Activated CD8-positive, alpha-beta memory T cell treated with anti-CD3 and anti-CD28 coated beads for 4 hours (primary cell): ENCODE results near the gene PCGF1.

ENCODE experiments used
- DNase-seq, 2 donors: peaks; one replicate each; pipeline ENCODE4 v3.0.0-alpha.2; 2020; ENCODE audit warnings: low read depth in 2 of 2

The PCGF1 gene

DNA sequence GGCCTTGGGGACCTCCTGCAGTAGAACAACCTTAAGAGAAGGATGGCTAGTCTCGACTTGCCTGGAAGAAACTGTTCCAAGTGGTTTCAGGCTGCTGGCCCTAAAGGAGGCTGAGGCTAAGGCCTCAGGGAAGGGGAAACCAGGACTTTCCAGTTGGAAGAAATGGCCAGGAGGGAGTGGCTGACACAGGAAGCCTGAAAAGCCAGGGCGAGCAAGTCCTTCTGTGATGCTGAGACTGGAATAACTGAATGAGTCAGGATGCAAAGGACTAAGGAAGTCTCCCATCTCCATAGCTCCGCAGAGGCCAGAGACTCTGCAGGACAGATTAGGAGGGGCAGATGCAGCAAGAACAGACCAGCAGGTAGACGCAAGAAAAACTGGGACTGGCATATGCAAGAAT lies 29.6 kb upstream of the PCGF1 start:
- DNase-seq = no peak

DNA sequence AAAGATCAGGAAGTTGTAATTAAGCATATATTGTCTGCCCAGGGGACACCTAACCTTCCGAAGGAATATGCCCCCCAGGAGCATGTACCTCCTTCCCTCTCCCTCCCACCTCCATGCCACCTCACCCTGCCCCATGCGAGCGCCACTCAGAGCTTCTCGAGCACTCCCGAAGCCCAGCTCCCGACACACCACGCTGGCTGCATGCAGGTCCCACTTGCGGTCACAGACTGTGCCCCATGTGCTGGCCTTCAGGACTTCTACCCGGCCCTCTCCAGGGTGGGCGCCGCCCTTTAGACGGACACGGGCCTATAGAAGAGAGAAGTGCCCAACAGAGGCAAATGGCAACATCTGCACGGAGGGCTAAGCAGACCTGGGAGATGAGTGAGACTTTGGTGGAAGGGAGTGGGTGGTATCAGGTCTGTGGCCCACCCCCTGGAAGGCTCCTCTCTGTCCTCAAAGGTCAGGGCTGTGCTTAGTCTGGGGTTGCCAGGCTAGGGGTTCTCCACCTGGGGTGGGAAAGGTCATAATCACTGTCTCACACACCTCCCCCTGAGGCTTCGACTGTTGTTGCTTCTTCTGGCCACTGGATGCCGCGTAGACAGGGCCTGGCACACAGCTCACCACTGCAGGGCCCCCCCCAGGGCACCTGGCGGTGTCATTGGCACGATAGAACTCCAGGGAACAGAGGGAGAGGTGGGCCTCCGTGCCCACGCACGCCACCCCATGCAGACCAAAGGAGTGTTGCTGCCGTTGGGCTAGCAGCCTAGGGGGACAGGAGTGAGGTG lies 28.9 kb upstream of the PCGF1 start:
- DNase-seq = no peak

DNA sequence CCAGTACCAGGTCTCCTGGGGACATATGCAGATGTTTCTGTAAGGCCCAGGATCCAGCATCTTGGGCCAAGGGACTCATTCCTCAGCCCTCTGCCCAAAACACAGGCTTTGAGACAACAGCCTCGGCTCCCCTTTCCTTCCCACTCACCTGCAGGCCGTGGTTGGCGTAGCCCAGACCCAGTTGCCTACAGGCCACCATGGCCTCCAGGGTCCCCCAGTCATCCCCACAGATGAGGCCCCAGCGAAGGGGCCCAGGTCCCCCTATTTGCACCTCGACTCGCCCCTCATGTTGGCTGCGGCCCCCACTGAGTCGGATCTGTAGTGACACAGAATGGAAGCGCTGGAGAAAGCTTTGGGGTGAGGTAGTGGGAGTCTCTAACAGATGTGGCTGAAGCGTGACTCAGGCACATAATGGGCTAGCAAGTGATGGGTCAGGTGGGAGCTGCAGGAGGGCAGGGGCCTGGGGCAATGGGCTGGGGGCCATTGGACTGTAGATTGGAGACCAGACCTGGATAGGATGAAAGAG lies 28.0 kb upstream of the PCGF1 start:
- DNase-seq = no peak

- DNase-seq = no peak
Observed at GRCh38 chr2:74534411-74534810, 26.9 kb upstream of the PCGF1 start.

GRCh38 chr2:74533464-74533863 lies 26.0 kb upstream of the PCGF1 start:
- no peak for DNase-seq

GRCh38 chr2:74532222-74532621 lies 24.7 kb upstream of the PCGF1 start:
- DNase-seq = no peak

DNA sequence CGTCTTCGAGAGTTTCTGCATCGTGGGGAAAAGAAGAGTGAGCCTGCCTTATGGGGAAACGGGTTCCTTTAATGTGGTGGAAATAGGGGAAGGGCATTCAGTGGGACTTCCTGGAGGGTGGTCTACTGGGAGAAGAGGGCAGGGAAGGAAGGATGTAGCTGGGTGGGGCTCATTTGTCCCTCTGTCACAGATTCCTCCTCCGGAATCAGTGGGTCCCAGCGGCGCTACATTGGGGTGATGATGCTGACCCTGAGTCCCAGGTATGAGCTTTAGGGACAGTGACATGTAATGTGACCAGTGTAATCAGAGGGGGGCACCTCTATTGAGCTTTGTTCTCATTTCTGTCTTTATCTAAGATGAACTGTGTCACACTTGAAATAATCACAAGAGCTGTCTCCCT lies 24.2 kb upstream of the PCGF1 start:
- DNase-seq = no peak

DNA sequence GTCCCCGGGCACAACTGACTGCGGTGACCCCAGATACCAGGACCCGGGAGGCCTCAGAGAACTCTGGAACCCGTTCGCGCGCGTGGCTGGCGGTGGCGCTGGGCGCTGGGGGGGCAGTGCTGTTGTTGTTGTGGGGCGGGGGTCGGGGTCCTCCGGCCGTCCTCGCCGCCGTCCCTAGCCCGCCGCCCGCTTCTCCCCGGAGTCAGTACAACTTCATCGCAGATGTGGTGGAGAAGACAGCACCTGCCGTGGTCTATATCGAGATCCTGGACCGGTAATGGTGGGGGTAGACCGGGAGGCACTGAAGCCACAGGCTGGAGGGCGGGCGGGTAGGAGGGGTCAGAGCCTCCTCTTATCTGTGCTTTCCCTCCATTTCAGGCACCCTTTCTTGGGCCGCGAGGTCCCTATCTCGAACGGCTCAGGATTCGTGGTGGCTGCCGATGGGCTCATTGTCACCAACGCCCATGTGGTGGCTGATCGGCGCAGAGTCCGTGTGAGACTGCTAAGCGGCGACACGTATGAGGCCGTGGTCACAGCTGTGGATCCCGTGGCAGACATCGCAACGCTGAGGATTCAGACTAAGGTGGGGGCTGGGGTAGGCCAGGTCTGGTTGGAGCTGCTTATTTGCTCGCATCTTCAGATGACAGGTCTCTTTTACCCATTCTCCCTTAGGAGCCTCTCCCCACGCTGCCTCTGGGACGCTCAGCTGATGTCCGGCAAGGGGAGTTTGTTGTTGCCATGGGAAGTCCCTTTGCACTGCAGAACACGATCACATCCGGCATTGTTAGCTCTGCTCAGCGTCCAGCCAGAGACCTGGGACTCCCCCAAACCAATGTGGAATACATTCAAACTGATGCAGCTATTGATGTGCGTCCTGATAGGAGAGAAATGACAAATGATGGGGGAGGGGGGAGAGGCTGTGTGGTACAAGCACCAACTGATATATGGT lies 23.0 kb upstream of the PCGF1 start:
- DNase-seq = peak in 1 of 2 donors; percentile 20

DNA sequence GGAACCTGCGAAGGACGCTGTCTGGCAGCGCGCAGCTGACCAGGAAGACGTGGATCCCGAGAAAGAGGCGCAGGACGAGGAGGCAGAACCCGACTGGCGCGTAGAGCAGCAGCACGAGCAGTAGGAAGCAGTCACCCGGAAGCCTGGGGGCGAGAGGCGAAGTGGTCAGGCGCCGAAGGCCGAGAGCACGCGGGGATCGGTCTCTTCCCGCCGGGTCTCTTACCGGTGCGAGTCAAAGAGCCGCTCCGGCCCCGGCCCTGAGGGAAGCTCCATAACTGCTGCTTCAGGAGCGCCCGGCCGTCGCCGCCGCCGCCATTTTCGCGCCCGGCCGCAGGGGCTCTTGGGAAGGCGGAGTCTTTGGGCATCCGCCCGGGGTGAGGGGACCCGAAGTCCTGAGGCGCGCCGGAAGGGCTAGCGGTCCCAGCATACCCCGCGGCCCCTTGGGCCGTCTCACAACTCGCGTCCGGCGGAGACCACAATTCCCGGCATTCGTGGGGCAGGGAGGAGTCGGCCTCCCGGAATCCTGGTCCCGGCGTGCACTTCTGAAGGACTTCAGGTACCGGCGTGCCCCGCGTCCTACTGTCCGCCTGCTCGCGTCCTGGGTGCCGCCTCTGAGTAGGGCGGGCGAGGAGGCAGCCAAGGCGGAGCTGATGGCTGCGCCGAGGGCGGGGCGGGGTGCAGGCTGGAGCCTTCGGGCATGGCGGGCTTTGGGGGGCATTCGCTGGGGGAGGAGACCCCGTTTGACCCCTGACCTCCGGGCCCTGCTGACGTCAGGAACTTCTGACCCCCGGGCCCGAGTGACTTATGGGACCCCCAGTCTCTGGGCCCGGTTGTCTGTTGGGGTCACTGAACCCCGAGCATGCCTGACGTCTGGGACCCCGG lies 22.1 kb upstream of the PCGF1 start, which contains the start of the genes AUP1 and HTRA2:
TSS of gene AUP1 (minus strand) at position 350 of the 882 bp plus-strand sequence. CDS start at position 273, 77 bp downstream.
TSS of gene HTRA2 (plus strand) at position 577 of the 882 bp plus-strand sequence. CDS start at position 651, 74 bp downstream.
- DNase-seq = peak; percentile 65 to 78

GRCh38 chr2:74528600-74529356 lies 21.3 kb upstream of the PCGF1 start:
- DNase-seq = no peak

- DNase-seq = no peak
Observed at GRCh38 chr2:74527741-74528140, 20.2 kb upstream of the PCGF1 start.

DNA sequence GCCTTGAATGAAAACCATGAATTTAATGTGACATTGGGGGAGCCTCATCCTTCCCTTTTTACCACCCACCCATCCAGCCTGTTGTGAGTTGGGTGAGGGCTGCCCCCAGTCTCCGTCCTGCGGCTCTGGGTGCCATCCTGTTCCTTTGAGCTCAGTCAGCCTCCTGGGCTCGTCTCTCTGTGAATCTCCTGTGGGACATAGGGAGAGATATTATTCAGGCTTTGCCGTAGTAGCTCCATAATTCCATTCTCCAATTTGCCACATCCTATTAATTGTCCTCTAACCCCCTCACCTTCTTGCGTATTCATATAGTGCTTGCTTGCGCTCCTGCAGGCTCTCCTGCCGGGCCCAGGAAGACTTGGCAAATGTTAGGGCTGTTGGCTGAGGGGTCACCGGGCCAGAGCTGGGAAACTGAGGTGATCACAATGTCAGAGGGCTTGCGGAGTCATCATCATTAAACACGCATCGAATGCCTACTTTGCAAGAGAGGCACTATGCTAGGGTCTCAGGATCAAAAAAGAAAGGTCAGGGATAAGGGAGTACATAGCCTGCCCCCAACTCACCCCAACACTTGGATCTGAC lies 19.2 kb upstream of the PCGF1 start:
- no peak for DNase-seq

GRCh38 chr2:74525717-74526648 lies 18.5 kb upstream of the PCGF1 start, which contains the start of gene DQX1:
Gene DQX1, minus strand, starts transcription at chr2:74526231. Its CDS starts 502 bp downstream, at chr2:74525729.
- DNase-seq = no peak

- DNase-seq = no peak
Observed at GRCh38 chr2:74524955-74525716, 17.6 kb upstream of the PCGF1 start.

DNA sequence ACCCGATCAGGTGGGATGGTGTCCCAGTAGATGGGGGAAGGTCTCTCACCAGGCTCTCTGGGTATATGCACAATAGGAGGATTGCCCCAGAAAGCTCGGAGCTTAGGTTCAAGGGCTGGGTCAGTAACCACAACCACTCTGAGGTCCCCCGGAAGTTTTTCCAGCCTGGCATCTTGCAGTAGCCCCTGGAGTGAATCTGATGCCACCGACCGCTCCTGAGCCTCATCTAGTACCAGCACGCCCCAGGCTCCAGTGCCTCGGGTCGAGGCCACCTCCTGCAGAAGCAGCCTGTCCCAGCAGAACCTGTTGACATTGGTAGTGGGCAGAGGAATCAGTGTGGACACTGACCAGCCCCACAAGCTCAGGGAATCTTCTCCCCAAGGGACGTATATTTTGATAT lies 16.5 kb upstream of the PCGF1 start:
- DNase-seq = no peak

- no peak for DNase-seq
Observed at GRCh38 chr2:74522516-74522915, 15.0 kb upstream of the PCGF1 start.

DNA sequence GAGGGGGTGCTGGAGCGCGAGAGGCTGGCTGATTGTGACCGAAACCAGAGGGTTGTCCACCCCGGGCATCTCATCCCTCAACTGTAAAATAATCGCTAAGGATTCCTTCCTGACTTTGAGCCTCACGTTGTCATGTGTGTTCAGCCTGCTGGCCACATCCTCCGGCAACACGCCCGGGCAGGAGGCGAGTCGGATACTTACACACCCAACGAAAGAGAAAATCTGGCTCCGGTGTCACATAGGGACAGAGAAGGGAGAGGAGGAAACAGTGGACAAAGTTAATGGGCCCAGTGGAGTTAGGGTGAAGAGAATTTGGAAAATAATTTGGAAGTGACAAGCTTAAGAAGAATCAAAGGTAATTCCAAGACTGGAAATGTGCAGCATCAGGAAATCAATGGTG lies 9.2 kb upstream of the PCGF1 start:
- DNase-seq = no peak

GRCh38 chr2:74515981-74516633 lies 8.6 kb upstream of the PCGF1 start:
- peak; percentile 47 to 55 for DNase-seq
